ENCODE results near the gene HOXA2. TPM values are rescaled to one million over a fixed set of nuclear protein-coding genes. Genes with fewer than 3 reads are reported as not detected.

Gene HOXA2
- polyA plus RNA-seq, 1 donor from 2014 or later = not detected

DNA sequence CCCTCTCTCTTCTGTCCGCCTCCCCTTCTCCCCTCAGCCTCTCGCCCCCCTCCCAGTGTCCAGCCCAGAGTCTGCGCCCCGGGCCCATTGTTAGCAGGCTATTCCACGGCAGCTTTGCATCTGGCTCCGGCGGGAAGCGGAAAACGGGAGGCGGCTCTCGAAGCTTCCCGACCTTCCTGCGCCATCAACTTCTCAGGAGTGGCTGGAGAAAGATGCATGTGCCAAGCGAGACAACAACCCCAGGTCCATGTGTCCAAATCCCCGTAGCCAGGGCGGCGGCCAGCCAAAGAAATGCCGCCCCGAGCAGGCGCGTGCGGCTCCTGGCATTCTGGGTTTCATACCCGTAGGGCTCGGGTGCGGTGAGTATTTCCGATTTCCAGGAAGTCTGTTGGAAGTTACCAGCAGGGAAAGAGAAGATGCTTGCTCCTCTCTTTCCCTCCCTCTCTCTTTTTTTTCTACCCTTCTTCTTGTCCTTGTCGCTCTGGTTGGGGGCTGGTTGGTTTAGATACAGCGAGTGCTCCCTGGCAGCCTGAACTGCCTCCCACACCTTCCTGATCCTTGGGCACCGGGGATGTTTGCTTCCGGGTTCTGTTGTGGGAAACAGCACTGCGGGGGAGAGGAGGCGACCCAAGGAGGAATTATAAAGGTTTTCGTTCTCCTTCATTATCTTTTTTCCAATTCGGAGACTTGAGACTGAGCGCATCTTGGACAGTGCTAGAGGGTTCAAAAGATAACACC lies 1.2 kb upstream of the HOXA2 start:
- peaks cover 7% of the 10 kb centered on the region for H3K36me3 Mint-ChIP-seq
- H3K4me3 Mint-ChIP-seq = peak overlapping the region in 3 of 4 donors; percentile 63 to 72 (median 70)

DNA sequence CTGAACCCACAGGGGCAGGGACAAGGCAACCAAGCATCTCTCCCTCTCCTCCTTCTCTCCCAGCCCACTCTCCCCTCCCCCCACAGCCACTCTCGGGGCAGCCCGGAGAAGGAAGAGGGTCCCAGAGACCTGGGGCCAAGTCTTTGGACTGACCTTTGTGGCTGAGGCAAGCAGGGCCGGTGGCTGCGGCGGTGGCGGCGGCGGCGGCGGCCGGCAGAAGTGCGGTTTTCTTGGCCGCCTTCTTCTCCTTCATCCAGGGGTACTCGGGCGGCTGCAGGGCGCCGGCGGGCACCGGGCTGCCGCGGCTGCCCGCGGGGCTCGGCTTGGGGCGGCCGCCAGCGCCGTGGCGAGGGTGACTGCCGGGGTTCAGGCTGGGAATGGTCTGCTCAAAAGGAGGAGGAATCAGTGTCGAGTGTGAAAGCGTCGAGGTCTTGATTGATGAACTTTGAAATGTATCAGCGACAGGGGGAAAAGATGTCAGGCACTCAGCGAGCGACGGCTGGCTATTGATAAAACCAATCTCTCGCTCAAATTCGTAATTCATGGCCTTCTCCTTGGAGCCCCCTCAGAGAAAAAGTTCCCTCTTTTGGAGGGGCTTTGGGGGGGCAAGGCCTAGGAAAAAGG lies 414 bp downstream of the HOXA2 start:
- Mint-ChIP-seq H3K9me3 (no peaks in the 10 kb centered on the region), H3K27me3 (peaks cover 54% of the 10 kb centered on the region), H3K4me3 (peak overlapping the region in 3 of 4 donors; percentile 3 to 81 (median 64)), H3K4me1 (peaks cover 11 to 29% (median 23%) of the 10 kb centered on the region in 3 donors), H3K36me3 (peaks cover 7% of the 10 kb centered on the region), H3K27ac (no peak overlapping the region)

More for the DNA sequence above, 1.2 kb upstream of the HOXA2 start:
- Mint-ChIP-seq H3K27me3 (peaks cover 43% of the 10 kb centered on the region), H3K27ac (peak overlapping the region in 1 of 3 donors; percentile 75), H3K4me1 (peaks cover 5 to 24% (median 19%) of the 10 kb centered on the region in 3 donors), H3K9me3 (no peaks in the 10 kb centered on the region)

DNA sequence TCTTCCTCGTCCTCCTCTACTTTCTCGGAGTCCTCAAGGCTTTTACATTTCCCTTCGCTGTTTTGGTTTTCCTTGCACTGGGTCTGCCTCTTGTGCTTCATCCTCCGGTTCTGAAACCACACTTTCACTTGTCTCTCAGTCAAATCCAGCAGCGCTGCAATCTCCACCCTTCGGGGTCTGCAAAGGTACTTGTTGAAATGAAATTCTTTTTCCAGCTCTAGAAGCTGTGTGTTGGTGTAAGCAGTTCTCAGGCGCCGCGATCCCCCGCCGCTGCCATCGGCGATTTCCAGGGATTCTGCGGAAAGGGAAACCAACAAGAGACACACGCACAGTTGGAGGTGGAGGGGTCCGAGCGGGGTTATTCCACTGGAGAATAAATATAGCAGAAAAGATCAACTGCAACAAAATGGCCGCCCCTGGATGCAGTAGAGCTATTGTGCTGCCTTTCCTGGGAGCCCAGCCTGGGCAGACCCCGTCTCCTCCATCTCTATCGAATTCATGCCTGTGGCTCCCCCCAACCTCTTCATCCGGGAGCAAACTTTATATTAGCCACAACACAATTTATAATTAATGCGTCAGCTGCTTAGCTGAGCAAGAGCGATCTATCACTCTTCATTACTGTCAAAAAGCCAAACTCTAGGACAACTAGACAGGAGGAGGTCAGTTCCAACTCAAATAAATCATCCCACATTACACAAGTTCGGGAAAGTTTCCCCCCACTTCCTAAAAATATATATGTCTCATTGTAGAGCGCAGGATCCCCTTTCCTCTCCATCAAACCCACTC lies 1.1 kb downstream of the HOXA2 start:
- H3K9me3 Mint-ChIP-seq = no peaks in the 10 kb centered on the region
- H3K4me3 Mint-ChIP-seq = peak overlapping the region in 3 of 4 donors; percentile 63 to 81 (median 64)
- H3K4me1 Mint-ChIP-seq = peaks cover 12 to 30% (median 24%) of the 10 kb centered on the region in 3 donors
- peaks cover 55% of the 10 kb centered on the region for H3K27me3 Mint-ChIP-seq
- no peak overlapping the region for H3K27ac Mint-ChIP-seq
- H3K36me3 Mint-ChIP-seq = peaks cover 7% of the 10 kb centered on the region

DNA sequence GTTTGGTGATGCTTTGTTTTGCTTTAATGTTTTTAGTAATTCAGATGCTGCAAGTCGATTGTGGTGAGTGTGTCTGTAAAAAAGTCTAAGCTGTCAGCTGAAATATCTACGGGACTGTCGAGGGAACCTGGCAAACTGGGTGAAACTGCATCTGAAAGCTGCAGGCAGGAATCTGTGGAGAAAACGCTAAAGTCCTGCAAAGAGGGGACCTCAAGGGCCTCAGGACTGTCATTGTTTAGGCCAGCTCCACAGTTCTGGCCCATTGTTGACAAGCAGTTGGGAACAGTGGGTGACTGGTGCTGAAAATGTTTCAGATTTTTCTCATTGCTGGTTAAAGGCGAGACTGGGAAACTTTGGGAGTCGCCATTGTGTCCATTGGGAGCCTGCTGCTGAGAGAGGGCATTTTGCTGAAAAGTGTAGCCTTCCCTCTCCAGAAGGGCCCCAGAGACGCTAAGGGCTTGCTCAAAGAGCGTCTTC lies 1.8 kb downstream of the HOXA2 start:
- peak overlapping the region in 1 of 3 donors; percentile 23 for H3K27ac Mint-ChIP-seq
- peak overlapping the region in 1 of 4 donors; percentile 63 for H3K4me3 Mint-ChIP-seq
- H3K9me3 Mint-ChIP-seq = no peaks in the 10 kb centered on the region
- peaks cover 12 to 30% (median 24%) of the 10 kb centered on the region in 3 donors for H3K4me1 Mint-ChIP-seq
- H3K27me3 Mint-ChIP-seq = peaks cover 55% of the 10 kb centered on the region
- peaks cover 7% of the 10 kb centered on the region for H3K36me3 Mint-ChIP-seq

GRCh38 chr7:27099453-27100370 lies 2.8 kb downstream of the HOXA2 start:
- peaks cover 55% of the 10 kb centered on the region for H3K27me3 Mint-ChIP-seq
- H3K27ac Mint-ChIP-seq = no peak overlapping the region
- H3K4me3 Mint-ChIP-seq = peak overlapping the region in 1 of 4 donors; percentile 63
- H3K36me3 Mint-ChIP-seq = peaks cover 7% of the 10 kb centered on the region
- H3K4me1 Mint-ChIP-seq = peaks cover 12 to 33% (median 29%) of the 10 kb centered on the region in 3 donors
- peaks cover 0 to 2% (median 0%) of the 10 kb centered on the region in 3 donors for H3K9me3 Mint-ChIP-seq

DNA sequence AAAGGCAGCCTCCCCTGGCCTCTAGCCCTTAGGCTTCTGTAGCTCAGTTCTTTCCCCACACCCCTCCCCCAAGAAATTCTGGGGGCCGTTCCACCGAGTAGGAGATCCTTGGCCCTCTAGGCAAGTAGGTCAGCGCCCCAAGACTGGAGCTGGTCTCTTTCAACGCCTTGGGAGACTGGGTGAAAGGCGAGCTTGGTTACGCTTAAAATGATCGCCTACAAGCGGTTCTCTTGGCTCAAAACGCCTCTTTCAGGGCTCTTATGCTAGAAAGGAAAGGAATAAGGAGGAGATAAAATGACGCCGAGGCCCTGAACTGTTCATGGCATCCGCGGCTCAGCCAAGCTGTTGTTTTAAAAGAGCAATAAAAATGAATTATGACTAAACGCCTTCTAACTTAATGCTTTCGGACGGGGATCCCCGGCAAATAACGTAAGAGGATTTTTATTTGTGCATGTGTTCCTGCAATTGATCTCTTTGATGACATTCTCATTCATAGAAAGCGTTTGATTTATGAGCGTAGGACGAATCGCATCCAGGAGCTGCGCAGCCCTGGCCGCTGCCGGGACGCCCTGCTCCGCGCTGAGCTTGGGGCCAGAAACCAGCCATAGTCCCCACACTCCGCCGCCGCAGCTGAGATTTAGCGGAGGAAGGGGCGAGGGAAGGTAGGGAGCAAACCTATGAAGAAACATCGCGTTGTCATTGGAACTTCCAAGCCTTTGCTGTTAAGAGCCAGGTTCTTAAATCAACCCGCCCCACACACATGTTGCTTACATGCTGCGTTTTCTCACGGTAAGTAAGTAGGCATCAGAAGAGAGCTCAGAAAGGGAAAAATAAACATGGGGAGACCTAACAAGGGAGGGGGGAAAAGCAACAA lies 3.7 kb downstream of the HOXA2 start:
- H3K4me3 Mint-ChIP-seq = peak overlapping the region in 3 of 4 donors; percentile 39 to 63 (median 48)
- H3K9me3 Mint-ChIP-seq = peaks cover 0 to 2% (median 0%) of the 10 kb centered on the region in 3 donors
- H3K4me1 Mint-ChIP-seq = peaks cover 15 to 31% (median 28%) of the 10 kb centered on the region in 3 donors
- H3K27ac Mint-ChIP-seq = peak overlapping the region in 1 of 3 donors; percentile 45
- peaks cover 50% of the 10 kb centered on the region for H3K27me3 Mint-ChIP-seq
- peaks cover 7% of the 10 kb centered on the region for H3K36me3 Mint-ChIP-seq

- peaks cover 41% of the 10 kb centered on the region for H3K27me3 Mint-ChIP-seq
- peak overlapping the region; percentile 80 to 96 (median 92) for H3K4me3 Mint-ChIP-seq
- peaks cover 0 to 2% (median 0%) of the 10 kb centered on the region in 3 donors for H3K9me3 Mint-ChIP-seq
- peaks cover 7% of the 10 kb centered on the region for H3K36me3 Mint-ChIP-seq
- peak overlapping the region in 1 of 3 donors; percentile 30 for H3K27ac Mint-ChIP-seq
- H3K4me1 Mint-ChIP-seq = peaks cover 15 to 29% (median 22%) of the 10 kb centered on the region in 3 donors
Observed at GRCh38 chr7:27097686-27098577, 4.6 kb downstream of the HOXA2 start.

DNA sequence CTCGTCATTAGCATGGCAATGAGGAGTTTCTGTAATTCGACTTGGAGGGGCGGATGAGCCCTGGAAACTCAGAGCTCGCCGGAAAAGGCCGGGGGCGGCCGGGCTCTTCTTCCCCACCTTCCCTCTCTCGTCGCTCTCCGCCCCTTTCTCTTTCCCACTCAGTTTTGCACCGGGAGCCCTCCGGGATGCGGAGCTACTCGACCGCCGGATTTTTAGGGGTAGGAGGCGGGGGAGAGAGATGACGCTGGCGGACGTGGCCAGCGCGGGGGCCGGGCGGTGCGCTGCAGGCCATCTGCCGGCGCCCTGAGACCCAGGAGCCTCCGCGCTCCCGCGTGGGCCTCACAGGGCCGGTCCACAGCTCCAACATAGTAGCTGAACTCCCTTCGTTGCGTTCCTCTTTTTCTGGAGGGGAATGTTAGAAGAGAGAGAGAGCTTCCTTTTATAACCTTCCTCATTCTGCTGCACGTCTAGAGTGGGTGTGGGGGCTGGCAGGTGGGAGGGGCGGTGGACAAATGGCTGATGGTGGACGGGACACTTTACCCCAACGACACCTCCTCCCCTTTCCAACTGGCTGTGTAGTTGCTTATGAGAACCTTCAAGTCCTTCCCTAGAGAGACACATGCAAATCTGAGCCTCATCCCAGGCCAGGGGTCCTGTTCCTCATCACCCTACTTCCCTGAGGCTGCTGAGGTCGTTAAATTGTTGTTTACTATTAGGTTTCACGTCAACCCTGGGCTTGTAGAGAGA lies 5.5 kb downstream of the HOXA2 start:
- Mint-ChIP-seq H3K4me3 (peak overlapping the region; percentile 80 to 96 (median 92)), H3K27me3 (peaks cover 33% of the 10 kb centered on the region), H3K9me3 (peaks cover 0 to 2% (median 0%) of the 10 kb centered on the region in 3 donors), H3K4me1 (peaks cover 14 to 24% (median 15%) of the 10 kb centered on the region in 3 donors), H3K27ac (peak overlapping the region; percentile 1 to 63 (median 30)), H3K36me3 (peaks cover 7% of the 10 kb centered on the region)

- H3K36me3 Mint-ChIP-seq = peaks cover 7% of the 10 kb centered on the region
- H3K4me1 Mint-ChIP-seq = peaks cover 10 to 25% (median 12%) of the 10 kb centered on the region in 3 donors
- peaks cover 0 to 2% (median 0%) of the 10 kb centered on the region in 3 donors for H3K9me3 Mint-ChIP-seq
- peak within 1 kb of the TSS; percentile 73 to 89 (median 82) for H3K27ac Mint-ChIP-seq
- H3K27me3 Mint-ChIP-seq = peaks cover 26% of the 10 kb centered on the region
- H3K4me3 Mint-ChIP-seq = peak within 1 kb of the TSS; percentile 80 to 96 (median 94)
Observed at GRCh38 chr7:27095897-27096767, 6.4 kb downstream of the HOXA2 start, which contains the start of gene HOXA1. HOXA1 (minus strand) TSS chr7:27096000; CDS start chr7:27095912, 88 bp downstream.

DNA sequence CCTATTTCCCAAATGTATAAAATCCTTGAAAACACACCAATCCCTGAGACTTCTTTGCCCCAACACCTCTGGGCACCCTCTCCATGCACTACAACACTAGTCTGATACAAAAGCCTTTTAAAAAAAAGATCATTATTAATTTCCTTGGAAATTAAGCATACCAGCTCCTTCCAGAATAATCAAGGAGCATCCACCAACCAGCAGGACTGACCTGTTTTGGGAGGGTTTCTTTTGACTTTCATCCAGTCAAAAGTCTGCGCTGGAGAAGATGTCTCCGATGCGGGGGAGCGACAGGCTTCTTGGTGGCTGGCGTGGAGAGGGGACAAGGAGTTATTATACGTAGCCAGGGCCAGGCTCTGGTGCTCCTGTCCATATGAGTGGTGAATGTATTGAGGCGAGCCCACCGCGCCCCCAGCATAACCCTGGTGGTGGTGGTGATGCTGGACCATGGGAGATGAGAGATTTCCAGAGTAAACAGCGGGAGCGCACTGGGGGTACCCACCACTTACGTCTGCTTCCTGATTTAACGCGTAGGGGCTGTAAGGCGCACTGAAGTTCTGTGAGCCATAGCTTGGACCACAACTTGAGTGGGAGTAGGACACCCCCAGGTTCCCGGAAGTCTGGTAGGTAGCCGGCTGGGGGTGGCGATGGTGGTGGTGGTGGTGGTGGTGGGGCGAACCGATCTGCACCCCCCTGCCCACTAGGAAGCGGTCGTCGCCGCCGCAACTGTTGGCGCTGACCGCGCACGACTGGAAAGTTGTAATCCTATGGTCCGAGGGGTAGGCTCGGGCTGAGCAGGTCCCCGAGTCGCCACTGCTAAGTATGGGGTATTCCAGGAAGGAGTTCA lies 7.2 kb downstream of the HOXA2 start:
- Mint-ChIP-seq H3K36me3 (peaks cover 5% of the 10 kb centered on the region), H3K4me1 (peaks cover 10 to 25% (median 12%) of the 10 kb centered on the region in 3 donors), H3K27me3 (peaks cover 28% of the 10 kb centered on the region), H3K9me3 (peaks cover 0 to 2% (median 0%) of the 10 kb centered on the region in 3 donors), H3K4me3 (peak overlapping the region; percentile 80 to 96 (median 94)), H3K27ac (peak overlapping the region; percentile 73 to 89 (median 82))
